H1 (cell line): ENCODE results near the gene ANKRD66. TPM values are rescaled to one million over a fixed set of nuclear protein-coding genes. Genes with fewer than 3 reads are reported as not detected.
"Not testable (repeated sequence)": the region's sequence is repeated elsewhere in the genome, so short reads cannot be mapped to it uniquely, and the experiment has no call there.

ENCODE experiments used
- CTCF ChIA-PET: fragments of 300-600 bp; sonication (Branson Sonifier 250); formaldehyde crosslinking; loops from one replicate; lab custom pipeline; 2021; ENCODE audit not compliant: partially characterized antibody; lab: Charles Lee
- POLR2A ChIA-PET: fragments of 300-600 bp; sonication (Branson Sonifier 250); formaldehyde crosslinking; loops from one replicate; lab custom pipeline; 2021; ENCODE audit warnings: inconsistent platforms; ENCODE audit not compliant: partially characterized antibody; lab: Charles Lee
- DNase-seq, 2 experiments: peaks; one replicate each; pipeline versions ENCODE4 v3.0.0 to v3.0.0-alpha.2; 2010 to 2022; ENCODE audit warnings: low spot score in 2 of 2, low read depth in 1 of 2, mixed read lengths in 1 of 2
- FAIRE-seq: peaks from 2 replicates; lab custom pipeline; 2011; peaks lifted over from hg19 to GRCh38; lab: Jason Lieb, UNC
- H2AFZ ChIP-seq: 2 replicates; pipeline ENCODE4 v1.8.1; 2012; ENCODE audit warnings: low read length, inconsistent platforms
- H2AK5ac ChIP-seq: 2 replicates; pipeline ENCODE4 v1.6.1; 2013; ENCODE audit warnings: low read depth, low read length
- H2BK120ac ChIP-seq: replicated peaks from 2 replicates; pipeline ENCODE3; 2013; ENCODE audit warnings: low read depth, low read length, inconsistent platforms
- H2BK12ac ChIP-seq: 2 replicates; pipeline ENCODE4 v1.6.1; 2013; ENCODE audit warnings: low read depth, low read length
- H2BK15ac ChIP-seq: 2 replicates; pipeline ENCODE4 v1.6.1; 2013; ENCODE audit warnings: low read length
- H2BK20ac ChIP-seq: 2 replicates; pipeline ENCODE4 v1.6.1; 2013; ENCODE audit warnings: low read length
- H2BK5ac ChIP-seq: 2 replicates; pipeline ENCODE4 v1.6.1; 2013; ENCODE audit warnings: low read depth, low read length
- H3K14ac ChIP-seq: 2 replicates; pipeline ENCODE4 v1.6.1; 2013; ENCODE audit warnings: inconsistent platforms; ENCODE audit not compliant: insufficient read length
- H3K18ac ChIP-seq: 2 replicates; pipeline ENCODE4 v1.6.1; 2013; ENCODE audit warnings: low read length; ENCODE audit errors: extremely low read depth
- H3K23ac ChIP-seq: 2 replicates; pipeline ENCODE4 v1.6.1; 2013; ENCODE audit warnings: inconsistent platforms; ENCODE audit not compliant: insufficient read length
- H3K23me2 ChIP-seq: 2 replicates; pipeline ENCODE4 v1.6.1; 2013; ENCODE audit warnings: low read depth, low read length
- H3K27ac ChIP-seq: 2 replicates; pipeline ENCODE4 v1.6.1; 2011; ENCODE audit warnings: low read depth, low read length, inconsistent platforms
- H3K27me3 ChIP-seq, 4 experiments: replicated peaks in 1 of 4; 1 replicate in 1 of 4; 2 replicates in 3 of 4; pipeline versions ENCODE4 v1.6.1 to v1.8.1; 2011 to 2013; ENCODE audit warnings: low read length in 3 of 4, mild to moderate bottlenecking in 3 of 4, inconsistent platforms in 2 of 4, mixed read lengths in 2 of 4, moderate library complexity in 1 of 4; ENCODE audit not compliant: control insufficient read depth in 3 of 4, insufficient read depth in 3 of 4; ENCODE audit errors: extremely low read depth in 1 of 4
- H3K36me3 ChIP-seq, 4 experiments: 2 replicates each; pipeline versions ENCODE4 v1.6.1 to v1.8.1; 2011 to 2013; ENCODE audit warnings: mild to moderate bottlenecking in 4 of 4, low read length in 3 of 4, moderate library complexity in 2 of 4, control low read depth in 1 of 4, inconsistent platforms in 1 of 4; ENCODE audit not compliant: insufficient read depth in 4 of 4, control insufficient read depth in 2 of 4
- H3K4ac ChIP-seq: replicated peaks from 2 replicates; pipeline ENCODE3; 2013; ENCODE audit warnings: low read length, low read depth, mixed read lengths, inconsistent platforms; ENCODE audit not compliant: insufficient read length
- H3K4me1 ChIP-seq, 4 experiments: replicated peaks in 1 of 4; 1 replicate in 1 of 4; 2 replicates in 3 of 4; pipeline versions ENCODE4 v1.6.1 to v1.8.1; 2011 to 2013; ENCODE audit warnings: low read length in 3 of 4, inconsistent platforms in 2 of 4, mixed read lengths in 1 of 4; ENCODE audit not compliant: insufficient read depth in 4 of 4, control insufficient read depth in 3 of 4
- H3K4me2 ChIP-seq, 2 experiments: 2 replicates each; pipeline versions ENCODE4 v1.6.1 to v1.8.1; 2011 to 2013; ENCODE audit warnings: low read depth in 2 of 2, low read length in 2 of 2, control low read depth in 1 of 2, inconsistent platforms in 1 of 2, mild to moderate bottlenecking in 1 of 2; ENCODE audit not compliant: insufficient read depth in 1 of 2
- H3K4me3 ChIP-seq, 4 experiments: fragments of 200-600, 300-600 bp in 1 of 4; sonication (generic), shearing (Covaris generic), sonication (Bioruptor Twin) in 1 of 4; 2 replicates each; pipeline versions ENCODE4 v1.5.1 to v1.8.1; 2011 to 2016; ENCODE audit warnings: low read length in 4 of 4, low read depth in 3 of 4, control low read depth in 2 of 4, inconsistent platforms in 2 of 4, mild to moderate bottlenecking in 2 of 4, mixed read lengths in 1 of 4, moderate library complexity in 1 of 4; ENCODE audit not compliant: insufficient read depth in 2 of 4; ENCODE audit errors: extremely low read depth in 1 of 4
- H3K56ac ChIP-seq: replicated peaks from 2 replicates; pipeline ENCODE3; 2013; ENCODE audit warnings: low read depth, mild to moderate bottlenecking, mixed read lengths, low read length, inconsistent platforms; ENCODE audit not compliant: insufficient read length
- H3K79me1 ChIP-seq: 2 replicates; pipeline ENCODE4 v1.6.1; 2013; ENCODE audit warnings: low read depth, low read length, control low read depth
- H3K79me2 ChIP-seq, 2 experiments: 2 replicates each; pipeline versions ENCODE4 v1.6.1 to v1.8.1; 2012 to 2013; ENCODE audit warnings: low read length in 2 of 2, mild to moderate bottlenecking in 2 of 2, inconsistent platforms in 1 of 2; ENCODE audit not compliant: insufficient read depth in 2 of 2, control insufficient read depth in 1 of 2
- H3K9ac ChIP-seq, 4 experiments: replicated peaks in 1 of 4; 1 replicate in 1 of 4; 2 replicates in 3 of 4; pipeline versions ENCODE4 v1.6.1 to v1.8.1; 2011 to 2013; ENCODE audit warnings: low read depth in 3 of 4, low read length in 3 of 4, control low read depth in 2 of 4, mild to moderate bottlenecking in 2 of 4, moderate library complexity in 2 of 4, inconsistent platforms in 1 of 4; ENCODE audit errors: extremely low read depth in 1 of 4
- H3K9me3 ChIP-seq, 2 experiments: 2 replicates each; pipeline versions ENCODE4 v1.6.1 to v1.8.1; 2012 to 2013; ENCODE audit warnings: mild to moderate bottlenecking in 2 of 2, moderate library complexity in 2 of 2, control low read depth in 1 of 2, inconsistent platforms in 1 of 2, low read depth in 1 of 2, low read length in 1 of 2, mixed read lengths in 1 of 2; ENCODE audit not compliant: insufficient read depth in 2 of 2
- H4K20me1 ChIP-seq, 2 experiments: replicated peaks in 1 of 2; 2 replicates each; pipeline versions ENCODE3 to v1.8.1; 2011 to 2013; ENCODE audit warnings: inconsistent platforms in 2 of 2, low read length in 2 of 2, mild to moderate bottlenecking in 1 of 2; ENCODE audit not compliant: insufficient read depth in 2 of 2, control insufficient read depth in 1 of 2
- H4K5ac ChIP-seq: 2 replicates; pipeline ENCODE4 v1.6.1; 2013; ENCODE audit warnings: low read length, low read depth, mixed read lengths, inconsistent platforms; ENCODE audit not compliant: insufficient read length
- H4K8ac ChIP-seq: 2 replicates; pipeline ENCODE4 v1.8.0; 2013; ENCODE audit warnings: mild to moderate bottlenecking, moderate library complexity, low read length, inconsistent platforms; ENCODE audit not compliant: insufficient read depth; ENCODE audit errors: extremely low read depth
- H4K91ac ChIP-seq: replicated peaks from 2 replicates; pipeline ENCODE3; 2013; ENCODE audit warnings: low read length, mixed read lengths, inconsistent platforms; ENCODE audit not compliant: insufficient read length
- WGBS, 2 experiments: shearing (Covaris generic) in 1 of 2; methylation state at CpG; one replicate each; pipeline versions ENCODE4 v1.1.6 to v1.1.7; 2013 to 2015; ENCODE audit warnings: low lambda C conversion rate in 2 of 2, mixed read lengths in 2 of 2, inconsistent platforms in 1 of 2, low coverage in 1 of 2, missing lambda C conversion rate in 1 of 2; ENCODE audit not compliant: insufficient replicate concordance in 2 of 2, insufficient coverage in 1 of 2, insufficient read length in 1 of 2; ENCODE audit errors: extremely low coverage in 1 of 2, missing lambda C conversion rate in 1 of 2; 5-methylcytosine and 5-hydroxymethylcytosine counted together
- polyA plus RNA-seq, 7 experiments: library from polyadenylated mRNA; depleted of rRNA in 3 of 7; stranded (reverse) in 5 of 7; unstranded in 2 of 7; fragments of >200 nt in 5 of 7; fragments of 200-250 nt in 2 of 7; gene quantifications; 1 replicate in 5 of 7; 2 replicates in 1 of 7; 4 replicates in 1 of 7; pipeline versions ENCODE4 v1.2.1 to v1.2.3, GENCODE V29; 2011 to 2013; ENCODE audit warnings: missing spikeins in 2 of 7, mixed read lengths in 2 of 7
- total RNA-seq: library from RNA; stranded (reverse); fragmentation: NEBNext Ultra II Directional; extraction: Animal tissue kit (Norgen Biotek cat#: 25700); gene quantifications from 2 replicates; pipeline ENCODE4 v1.2.1, GENCODE V29; 2021

Gene ANKRD66
- total and polyA plus RNA-seq, 2 of the 8 experiments (the other 6 are each of a cell fraction or from before 2014, with no cell fraction given): 0.05 TPM; not detected in 1

DNA sequence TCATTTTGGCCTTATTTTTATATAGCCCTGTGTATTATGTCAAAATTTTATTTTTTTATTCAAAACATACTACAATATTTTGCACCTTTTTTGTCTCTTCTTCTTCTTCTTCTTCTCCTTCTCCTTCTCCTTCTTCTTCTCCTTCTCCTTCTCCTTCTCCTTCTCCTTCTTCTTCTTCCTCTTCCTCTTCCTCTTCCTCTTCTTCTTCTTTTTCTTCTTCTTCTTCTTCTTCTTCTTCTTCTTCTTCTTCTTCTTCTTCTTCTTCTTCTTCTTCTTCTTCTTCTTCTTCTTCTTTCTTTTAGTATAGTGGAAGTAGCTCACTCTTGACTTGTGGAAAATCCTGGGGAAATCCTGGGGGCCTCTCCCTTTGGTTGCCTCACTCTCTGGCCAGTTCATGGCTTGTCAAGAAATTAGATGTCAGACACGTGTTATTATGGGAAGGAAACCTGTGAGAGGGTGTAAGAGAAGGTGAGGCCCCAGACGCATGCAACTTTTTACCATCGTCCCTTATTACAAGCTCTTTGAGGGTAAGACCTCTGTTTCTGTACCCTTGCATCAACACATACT, 2.5 kb upstream of the ANKRD66 start:
- 92% methylated on average over 3 of the region's 3 CpGs; no CpG with 5 or more reads in 1 of the 2 experiments for WGBS, 2 experiments
- CTCF ChIA-PET: interaction anchor here (0.6 to 1.9 kb wide), 3 partner anchors 11 to 63 kb away, joined by 3 to 13 read pairs (median 3); no protein-coding TSS in a partner anchor
- not testable (repeated sequence) for H3K36me3 ChIP-seq

More for the DNA sequence above, 2.5 kb upstream of the ANKRD66 start:
- H2BK5ac ChIP-seq, H2BK15ac ChIP-seq, H2AFZ ChIP-seq, H3K4me3 ChIP-seq, H3K9ac ChIP-seq, H2BK20ac ChIP-seq, H2BK120ac ChIP-seq, H2AK5ac ChIP-seq, H3K56ac ChIP-seq, H2BK12ac ChIP-seq, H3K18ac ChIP-seq, H3K9me3 ChIP-seq, H3K23me2 ChIP-seq, POLR2A ChIA-PET, H3K4me2 ChIP-seq, DNase-seq, FAIRE-seq, H3K27me3 ChIP-seq, H4K20me1 ChIP-seq, H3K79me1 ChIP-seq, H3K23ac ChIP-seq, H4K8ac ChIP-seq, H4K5ac ChIP-seq, H4K91ac ChIP-seq, H3K14ac ChIP-seq, H3K27ac ChIP-seq, H3K4ac ChIP-seq, H3K79me2 ChIP-seq: not testable (repeated sequence)
- peaks cover 2 to 12% (median 5%) of the 10 kb centered on the region in 4 experiments; a peak in 6 of 7 replicates for H3K4me1 ChIP-seq
